K562 (cell line): ENCODE data around the gene ARHGAP22. TPM values are rescaled to one million over a fixed set of nuclear protein-coding genes. Genes with fewer than 3 reads are reported as not detected.

Source experiments
- ATAC-seq: fragments of 200-7000 bp; cut with Tn5 transposase; 3 replicates; pipeline ENCODE4 v1.9.1; 2020; ENCODE audit warnings: moderate library complexity
- BruUV-seq: library from RNA; stranded (reverse); fragments of 400-500 nt; replicated peaks from 2 replicates; lab custom pipeline; 2021; lab: Mats Ljungman, UMichigan
- CTCF ChIA-PET: fragments of 300-600 bp; formaldehyde crosslinking; extraction: SDS; loops from one replicate; lab custom pipeline; 2021; ENCODE audit warnings: low intra/inter-chr PET ratio; lab: Yijun Ruan, JAX
- POLR2A ChIA-PET: fragments of 300-600, 350-650 bp; sonication (Branson Sonifier 250); formaldehyde crosslinking; extraction: SDS; loops from one replicate; lab custom pipeline; 2021; ENCODE audit warnings: antibody characterized with exemption, inconsistent platforms; lab: Yijun Ruan, JAX
- DNase-seq, 4 experiments: peaks; one replicate each; pipeline versions ENCODE4 v3.0.0 to v3.0.0-alpha.2; 2011 to 2018; ENCODE audit warnings: low spot score in 3 of 4, mixed read lengths in 3 of 4; ENCODE audit errors: extremely low read depth in 1 of 4
- FAIRE-seq: peaks from 2 replicates; lab custom pipeline; 2011; peaks lifted over from hg19 to GRCh38; lab: Jason Lieb, UNC
- H2AFZ ChIP-seq: 2 replicates; pipeline ENCODE4 v1.6.0; 2011; ENCODE audit warnings: low read depth, low read length, control low read depth, inconsistent platforms
- H3K27ac ChIP-seq: fragments of 200-600 bp; 3 replicates; pipeline ENCODE4 v1.8.0; 2011; ENCODE audit warnings: low read depth, mild to moderate bottlenecking, control low read depth, inconsistent platforms, low read length, moderate library complexity, mixed read lengths; ENCODE audit errors: extremely low read depth
- H3K27me3 ChIP-seq, 2 experiments: fragments of 300-600 bp in 1 of 2; 2 replicates in 1 of 2; 3 replicates in 1 of 2; pipeline versions ENCODE4 v1.6.0 to v1.8.0; 2011; ENCODE audit warnings: inconsistent platforms in 2 of 2, low read length in 2 of 2, mild to moderate bottlenecking in 1 of 2, mixed read lengths in 1 of 2, moderate library complexity in 1 of 2; ENCODE audit not compliant: control insufficient read depth in 2 of 2, insufficient read depth in 2 of 2
- H3K36me3 ChIP-seq: fragments of 300-600 bp; 3 replicates; pipeline ENCODE4 v1.8.0; 2011; ENCODE audit warnings: mild to moderate bottlenecking, low read length, inconsistent platforms; ENCODE audit not compliant: control insufficient read depth, insufficient read depth
- H3K4me1 ChIP-seq, 2 experiments: fragments of 200-600 bp in 1 of 2; replicated peaks in 1 of 2; 2 replicates in 1 of 2; 3 replicates in 1 of 2; pipeline versions ENCODE4 v1.5.1 to v1.8.0; 2011; ENCODE audit warnings: inconsistent platforms in 2 of 2, low read length in 2 of 2, mild to moderate bottlenecking in 1 of 2, mixed read lengths in 1 of 2, moderate library complexity in 1 of 2; ENCODE audit not compliant: control insufficient read depth in 2 of 2, insufficient read depth in 2 of 2
- H3K4me2 ChIP-seq: 2 replicates; pipeline ENCODE4 v1.6.1; 2011; ENCODE audit warnings: low read length, control low read depth, inconsistent platforms, mixed read lengths; ENCODE audit not compliant: insufficient read depth
- H3K4me3 ChIP-seq: fragments of 200-600 bp; sonication (generic), shearing (Covaris generic); 2 replicates; pipeline ENCODE4 v1.5.1; 2016; ENCODE audit warnings: control low read depth, inconsistent platforms
- H3K79me2 ChIP-seq: fragments of 200-600 bp; 3 replicates; pipeline ENCODE4 v1.8.0; 2011; ENCODE audit warnings: low read length, inconsistent platforms; ENCODE audit not compliant: control insufficient read depth, insufficient read depth
- H3K9ac ChIP-seq, 2 experiments: 2 replicates each; pipeline versions ENCODE4 v1.6.0 to v1.6.1; 2011; ENCODE audit warnings: low read depth in 2 of 2, low read length in 2 of 2, control low read depth in 1 of 2, inconsistent platforms in 1 of 2, mild to moderate bottlenecking in 1 of 2, mixed read lengths in 1 of 2; ENCODE audit not compliant: insufficient read depth in 1 of 2
- H3K9me1 ChIP-seq: one replicate; pipeline ENCODE4 v1.6.0; 2011; ENCODE audit warnings: inconsistent platforms, mild to moderate bottlenecking, low read length, moderate library complexity; ENCODE audit not compliant: control insufficient read depth, insufficient read depth
- H3K9me3 ChIP-seq: replicated peaks from 2 replicates; pipeline ENCODE4 v1.5.1; 2011; ENCODE audit warnings: low read depth, low read length, inconsistent platforms; ENCODE audit not compliant: control insufficient read depth, insufficient read depth
- H4K20me1 ChIP-seq: replicated peaks from 2 replicates; pipeline ENCODE4 v1.6.1; 2011; ENCODE audit warnings: low read length, inconsistent platforms, mixed read lengths; ENCODE audit not compliant: control insufficient read depth, insufficient read depth
- DACH1 ChIP-seq: fragments of 450-650 bp; IDR thresholded peaks from 2 replicates; pipeline ENCODE4 v1.6.1; 2018; ENCODE audit not compliant: partially characterized antibody
- MAX ChIP-seq: sonication (generic); formaldehyde crosslinking; IDR thresholded peaks from 2 replicates; pipeline ENCODE4 v1.9.0; 2022; ENCODE audit warnings: mild to moderate bottlenecking, missing genetic modification reagents
- PBX2 ChIP-seq, 2 experiments: IDR thresholded peaks in 1 of 2; conservative IDR thresholded peaks in 1 of 2; 2 replicates each; pipeline ENCODE4 v1.6.1; 2016; ENCODE audit warnings: low read depth in 2 of 2, mild to moderate bottlenecking in 1 of 2, missing compliant biosample characterization in 1 of 2, missing genetic modification characterization in 1 of 2, moderate library complexity in 1 of 2
- WGBS: fragments of 100-300 bp; shearing (Covaris generic); methylation state at CpG from one replicate; pipeline ENCODE4 v1.1.6; 2016; ENCODE audit warnings: low coverage, mixed read lengths; ENCODE audit not compliant: insufficient coverage; ENCODE audit errors: missing lambda C conversion rate; 5-methylcytosine and 5-hydroxymethylcytosine counted together
- in situ Hi-C: fragments of 300-500 bp; cut with MboI; formaldehyde crosslinking; loops from 4 replicates; pipeline ENCODE4 v1.15.0; 2018; ENCODE audit warnings: inconsistent platforms, mixed read lengths
- intact Hi-C: fragments of 100-400 bp; cut with micrococcal nuclease; formaldehyde crosslinking; loops from 2 replicates; pipeline ENCODE4 v1.14.2; 2022
- polyA plus RNA-seq, 8 experiments: library from polyadenylated mRNA; depleted of rRNA in 4 of 8; stranded (reverse) in 5 of 8; unstranded in 3 of 8; fragments of >200 nt; fragmentation: Nextera tagmentation in 2 of 8; fragmentation: Illumina TruSeq in 1 of 8; extraction: Ambion mirVana in 2 of 8; extraction: Trizol in 1 of 8; gene quantifications; 2 replicates each; pipeline versions ENCODE4 v1.2.1 to v1.2.3, GENCODE V29; 2011 to 2014; ENCODE audit warnings: inconsistent platforms in 1 of 8, missing spikeins in 1 of 8
- total RNA-seq, 7 experiments: library from RNA; depleted of rRNA in 6 of 7; stranded (reverse); fragments of >200 nt in 6 of 7; fragmentation: Illumina TruSeq in 2 of 7; extraction: Trizol in 2 of 7; gene quantifications; 2 replicates each; pipeline versions ENCODE4 v1.2.1 to v1.2.3, GENCODE V29; 2011 to 2021; ENCODE audit warnings: low replicate concordance in 1 of 7

The ARHGAP22 gene
- total and polyA plus RNA-seq, 9 of the 15 experiments (the other 6 are each of a cell fraction or from before 2014, with no cell fraction given), result 1.3 to 28.1 (median 12.7) TPM

- TF ChIP-seq MAX (CRISPR knock-in tag), result peak; percentile 19; the same call in 1 of the 2 replicates
These were observed 174.4 kb downstream of the ARHGAP22 start (continued) for GRCh38 chr10:48430402-48430993.

GRCh38 chr10:48429309-48429708 lies 175.6 kb downstream of the ARHGAP22 start:
- Histone ChIP-seq H3K27ac (no peak overlapping the region; the same call in 2 of the 3 replicates), H2AFZ (no peak overlapping the region), H4K20me1 (no peaks in the 10 kb centered on the region), H3K9me3 (no peaks in the 10 kb centered on the region), H3K9me1 (no peaks in the 10 kb centered on the region), H3K36me3 (peaks cover 38% of the 10 kb centered on the region; the same call in 2 of the 3 replicates), H3K4me1 (peaks cover 0 to 28% of the 10 kb centered on the region in 2 experiments; a peak in 4 of 5 replicates), H3K4me2 (no peak overlapping the region), H3K79me2 (peaks cover 12% of the 10 kb centered on the region; the same call in 1 of the 3 replicates), H3K4me3 (no peak overlapping the region), H3K9ac (no peak overlapping the region), H3K27me3 (no peaks in the 10 kb centered on the region)
- TF ChIP-seq PBX2 (CRISPR knock-in tag; IDR thresholded peaks at IDR 0.05; ENCODE audit: low read depth), result no peak
- 0 out of 2 replicates have a peak, but pooled peaks have one; percentile 29 for TF ChIP-seq PBX2 (tag; conservative IDR thresholded peaks at IDR 0.05; ENCODE audit: low read depth)
- TF ChIP-seq DACH1, result no peak
- no TSS peak for BruUV-seq
- ChIA-PET CTCF (no interaction called here), POLR2A (no interaction called here)
- 97% methylated on average over 1 of the region's 1 CpG for WGBS
- intact Hi-C loops (no loop called here), in situ Hi-C loops (no loop called here)
- no peak for FAIRE-seq
- no peak for ATAC-seq
- no peak for DNase-seq
